ENCODE measurements around the gene ZNF391.

GRCh38 chr6:27383011-27383410, 5.5 kb upstream of the ZNF391 start:
- TF ChIP-seq, protein P1, sequence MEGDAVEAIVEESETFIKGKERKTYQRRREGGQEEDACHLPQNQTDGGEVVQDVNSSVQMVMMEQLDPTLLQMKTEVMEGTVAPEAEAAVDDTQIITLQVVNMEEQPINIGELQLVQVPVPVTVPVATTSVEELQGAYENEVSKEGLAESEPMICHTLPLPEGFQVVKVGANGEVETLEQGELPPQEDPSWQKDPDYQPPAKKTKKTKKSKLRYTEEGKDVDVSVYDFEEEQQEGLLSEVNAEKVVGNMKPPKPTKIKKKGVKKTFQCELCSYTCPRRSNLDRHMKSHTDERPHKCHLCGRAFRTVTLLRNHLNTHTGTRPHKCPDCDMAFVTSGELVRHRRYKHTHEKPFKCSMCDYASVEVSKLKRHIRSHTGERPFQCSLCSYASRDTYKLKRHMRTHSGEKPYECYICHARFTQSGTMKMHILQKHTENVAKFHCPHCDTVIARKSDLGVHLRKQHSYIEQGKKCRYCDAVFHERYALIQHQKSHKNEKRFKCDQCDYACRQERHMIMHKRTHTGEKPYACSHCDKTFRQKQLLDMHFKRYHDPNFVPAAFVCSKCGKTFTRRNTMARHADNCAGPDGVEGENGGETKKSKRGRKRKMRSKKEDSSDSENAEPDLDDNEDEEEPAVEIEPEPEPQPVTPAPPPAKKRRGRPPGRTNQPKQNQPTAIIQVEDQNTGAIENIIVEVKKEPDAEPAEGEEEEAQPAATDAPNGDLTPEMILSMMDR (conservative IDR thresholded peaks at IDR 0.05; ENCODE audit: low read length): no peak
- TF ChIP-seq EZH2phosphoT487 (IDR thresholded peaks at IDR 0.05; ENCODE audit: borderline replicate concordance): no peak

Measured in Loucy (cell line).